NOMO-1 treated with dmso at 0.1 percent for 144 hours (cell line): ENCODE data around the gene COA3.
A peak's percentile ranks its signal among the peaks of the same experiment; 100 is the strongest.

Experiments
- DNase-seq: peaks from one replicate; lab custom pipeline; 2025; ENCODE audit not compliant: unreplicated experiment; lab: John Stamatoyannopoulos, UW

The COA3 gene, protein sequence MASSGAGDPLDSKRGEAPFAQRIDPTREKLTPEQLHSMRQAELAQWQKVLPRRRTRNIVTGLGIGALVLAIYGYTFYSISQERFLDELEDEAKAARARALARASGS

DNA sequence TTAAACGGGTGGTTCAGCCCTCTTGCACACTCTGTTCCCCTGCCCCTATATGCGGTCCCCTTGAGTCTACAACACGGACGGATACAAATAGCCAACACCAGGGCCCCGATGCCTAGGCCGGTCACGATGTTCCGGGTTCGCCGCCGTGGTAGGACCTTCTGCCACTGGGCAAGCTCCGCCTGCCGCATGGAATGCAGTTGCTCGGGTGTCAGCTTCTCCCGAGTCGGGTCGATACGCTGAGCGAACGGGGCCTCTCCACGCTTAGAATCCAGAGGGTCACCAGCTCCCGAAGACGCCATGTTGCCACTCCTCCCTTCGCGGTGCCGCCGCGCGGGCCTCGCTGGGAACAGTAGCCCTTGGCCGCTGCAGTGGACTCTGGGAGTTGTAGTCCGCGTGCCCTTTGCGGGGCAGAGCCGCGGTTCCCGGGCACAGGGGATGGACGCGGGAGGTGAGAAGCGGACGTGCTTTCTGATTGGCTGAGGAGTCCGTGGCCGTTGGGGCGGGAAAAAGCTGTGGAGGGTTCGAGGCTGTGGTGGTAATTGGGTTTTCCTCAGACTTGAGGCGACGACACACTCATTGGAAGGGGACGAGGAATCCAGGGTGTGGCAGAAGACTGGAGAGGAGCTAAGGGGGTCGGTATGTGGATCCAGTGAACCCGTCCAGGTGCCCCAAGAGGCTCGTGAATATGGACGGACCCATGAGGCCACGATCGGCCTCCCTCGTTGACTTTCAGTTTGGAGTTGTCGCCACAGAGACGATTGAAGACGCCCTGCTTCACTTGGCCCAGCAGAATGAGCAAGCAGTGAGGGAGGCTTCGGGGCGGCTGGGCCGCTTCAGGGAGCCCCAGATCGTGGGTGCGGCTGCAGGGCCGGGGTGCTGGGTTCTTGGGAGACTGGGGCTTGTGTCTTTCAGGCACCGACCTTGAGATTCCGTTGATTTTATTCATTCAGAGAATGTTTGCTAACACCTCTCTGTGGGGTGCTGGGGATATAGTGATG lies at the start of gene COA3, which contains the start of gene CNTD1:
Gene COA3 (minus strand): TSS at position 322 of the 998 bp plus-strand sequence. CDS start 23 bp downstream, at position 299.
Gene CNTD1 (plus strand): TSS at position 479 of the 998 bp plus-strand sequence. CDS start 207 bp downstream, at position 686.
- peak; percentile 71 for DNase-seq

DNA sequence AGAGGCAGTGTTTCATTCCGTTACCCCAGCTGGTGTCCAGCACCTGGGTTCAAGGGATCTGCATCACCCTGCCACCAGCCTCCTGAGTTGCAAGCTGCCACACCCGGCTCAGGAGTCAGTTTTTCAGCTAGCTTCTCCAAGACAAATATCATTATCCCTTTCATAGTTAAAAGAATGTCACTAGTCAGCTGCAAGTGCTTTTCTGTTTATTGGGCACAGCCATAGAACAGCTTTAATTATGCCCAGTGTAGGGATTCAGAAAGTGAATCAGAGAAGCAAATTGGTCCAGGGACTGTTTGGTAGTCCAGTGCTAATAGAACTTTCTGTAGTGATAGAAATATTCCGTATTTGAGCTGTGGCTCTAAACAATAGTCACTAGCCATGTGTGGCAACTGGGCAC lies 49.6 kb upstream of the COA3 start:
- DNase-seq = no peak

DNA sequence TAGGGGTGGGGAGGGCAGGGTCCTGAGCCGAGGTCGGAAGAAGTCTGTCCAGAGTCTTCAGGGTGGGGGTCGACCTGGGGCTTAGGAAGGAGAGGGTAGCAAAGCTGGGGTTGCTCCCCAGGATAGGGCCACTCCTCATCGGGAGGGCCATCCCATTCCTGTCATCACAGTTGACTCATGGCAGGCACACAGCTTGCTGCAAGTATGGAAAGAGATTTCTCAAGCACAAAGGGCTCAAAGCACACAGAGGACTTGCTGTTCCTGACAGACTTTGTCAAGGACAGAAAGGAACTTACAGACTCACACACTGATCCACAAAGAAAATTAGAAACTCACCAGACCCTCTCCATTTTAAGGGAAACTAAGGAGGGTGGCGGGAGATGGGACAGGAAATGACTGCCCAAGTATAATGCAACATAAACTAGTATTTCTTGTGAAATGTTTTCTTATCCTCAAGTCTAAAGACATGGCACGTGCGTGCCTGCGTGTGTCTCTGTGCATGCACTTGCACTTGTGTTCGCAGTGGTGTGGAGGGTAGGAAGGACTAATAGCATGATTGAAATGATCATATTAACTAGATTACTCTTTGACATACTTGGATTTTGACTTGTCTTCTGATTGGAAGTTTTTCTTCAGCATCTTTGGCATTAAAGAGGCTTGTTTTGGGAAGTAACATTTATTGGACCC lies 48.2 kb upstream of the COA3 start:
- no peak for DNase-seq

GRCh38 chr17:42845918-42846593 lies 47.6 kb upstream of the COA3 start:
- DNase-seq = no peak

DNA sequence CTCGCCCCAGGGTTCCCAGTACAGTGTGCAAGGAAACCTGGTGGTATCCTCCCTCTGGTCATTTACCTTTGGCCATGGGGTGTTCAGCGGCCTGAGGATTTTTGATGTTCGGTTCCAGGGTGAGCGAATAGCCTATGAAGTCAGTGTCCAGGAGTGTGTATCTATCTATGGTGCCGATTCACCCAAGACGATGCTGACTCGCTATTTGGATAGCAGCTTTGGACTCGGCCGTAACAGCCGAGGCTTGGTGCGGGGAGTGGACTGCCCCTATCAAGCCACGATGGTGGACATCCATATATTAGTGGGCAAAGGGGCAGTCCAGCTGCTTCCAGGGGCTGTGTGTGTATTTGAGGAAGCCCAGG lies 47.0 kb upstream of the COA3 start:
- DNase-seq = no peak

GRCh38 chr17:42844761-42845555 lies 46.5 kb upstream of the COA3 start:
- DNase-seq = no peak

DNA sequence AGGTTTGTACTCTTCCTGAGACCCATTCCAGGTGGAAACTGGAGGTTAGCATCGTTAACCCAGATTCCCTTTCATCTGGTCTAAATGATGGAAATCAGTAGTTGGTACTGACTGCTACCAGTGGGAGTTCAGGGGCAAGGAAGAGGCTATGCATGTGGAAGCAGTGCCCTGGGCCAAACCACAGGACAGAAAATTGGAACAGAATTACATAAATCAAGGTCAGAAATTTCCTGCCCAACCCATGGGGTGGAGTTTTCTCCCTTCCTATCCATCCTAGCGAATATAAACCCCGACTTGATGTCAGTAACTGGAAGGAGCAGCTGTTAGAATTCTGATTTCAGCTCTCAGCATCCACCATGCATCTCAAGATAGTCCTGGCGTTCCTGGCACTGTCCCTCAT lies 45.8 kb upstream of the COA3 start, which contains the start of gene AOC2:
Gene AOC2 (plus strand): TSS at position 310 of the 400 bp plus-strand sequence. CDS start 47 bp downstream, at position 357.
- no peak for DNase-seq

- DNase-seq = peak; percentile 40
These were observed 44.9 kb upstream of the COA3 start for GRCh38 chr17:42843358-42843934.

GRCh38 chr17:42841975-42842685 lies 43.6 kb upstream of the COA3 start:
- no peak for DNase-seq

DNA sequence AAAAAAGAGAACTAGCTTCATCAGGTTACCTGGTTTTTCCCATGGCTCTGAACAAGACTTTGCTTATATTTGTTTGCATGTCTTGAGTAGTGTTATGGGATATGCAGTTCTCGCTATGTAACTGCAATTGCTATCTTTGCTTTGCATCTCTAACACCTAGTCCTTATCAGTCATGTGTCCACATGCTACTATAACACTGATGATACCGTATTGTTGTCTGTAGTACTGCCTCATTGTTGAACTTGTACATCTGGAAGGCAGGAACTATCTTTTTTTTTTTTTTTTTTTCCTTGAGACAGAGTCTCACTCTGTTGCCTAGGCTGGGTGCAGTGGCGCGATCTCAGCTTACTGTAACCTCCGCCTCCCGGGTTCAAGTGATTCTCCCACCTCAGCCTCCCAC lies 37.2 kb upstream of the COA3 start:
- peak; percentile 9 for DNase-seq

GRCh38 chr17:42833767-42834422 lies 35.4 kb upstream of the COA3 start:
- no peak for DNase-seq

DNA sequence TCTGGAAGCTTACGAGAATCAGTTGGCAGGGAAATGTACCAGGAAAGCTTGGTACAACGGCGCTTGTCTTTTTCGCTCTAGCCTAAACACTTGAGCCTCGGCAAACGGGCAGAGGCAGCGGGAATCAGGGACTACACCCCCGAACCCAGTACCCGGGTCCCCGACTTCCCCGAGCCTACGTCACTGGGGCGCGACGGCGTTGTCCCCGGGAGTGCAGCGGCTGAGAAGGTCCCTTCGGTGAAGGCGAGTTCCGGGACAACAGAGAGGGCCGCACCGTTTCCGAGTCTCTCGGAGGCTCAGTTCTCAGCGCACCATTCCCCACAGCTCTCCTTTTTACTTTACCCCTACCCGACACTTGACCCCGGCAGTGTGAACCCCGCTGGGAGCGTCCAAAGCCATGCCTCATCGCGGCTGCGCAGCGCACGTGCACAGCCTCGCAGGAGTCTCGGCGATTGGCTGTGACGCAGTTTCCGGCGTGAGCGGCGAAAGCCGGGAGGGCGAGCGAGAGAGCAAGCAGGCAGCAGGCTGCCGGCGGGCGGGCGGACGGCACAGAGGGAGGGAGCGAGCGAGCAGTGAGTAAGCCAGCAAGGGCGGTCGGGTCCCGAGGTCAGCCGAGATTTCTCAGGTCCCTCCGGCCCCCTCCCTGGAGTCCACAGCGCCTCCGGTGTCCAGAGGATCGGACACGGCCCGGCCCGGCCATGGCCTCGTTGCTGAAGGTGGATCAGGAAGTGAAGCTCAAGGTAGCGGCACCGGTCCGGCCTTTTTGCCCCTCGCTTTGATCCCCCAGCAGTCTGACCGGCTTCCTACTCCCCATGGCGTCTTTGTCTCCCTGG lies 34.6 kb upstream of the COA3 start, which contains the start of gene PSME3:
Gene PSME3 (plus strand): TSS at position 464 of the 833 bp plus-strand sequence. CDS start 235 bp downstream, at position 699.
- peak; percentile 83 for DNase-seq

DNA sequence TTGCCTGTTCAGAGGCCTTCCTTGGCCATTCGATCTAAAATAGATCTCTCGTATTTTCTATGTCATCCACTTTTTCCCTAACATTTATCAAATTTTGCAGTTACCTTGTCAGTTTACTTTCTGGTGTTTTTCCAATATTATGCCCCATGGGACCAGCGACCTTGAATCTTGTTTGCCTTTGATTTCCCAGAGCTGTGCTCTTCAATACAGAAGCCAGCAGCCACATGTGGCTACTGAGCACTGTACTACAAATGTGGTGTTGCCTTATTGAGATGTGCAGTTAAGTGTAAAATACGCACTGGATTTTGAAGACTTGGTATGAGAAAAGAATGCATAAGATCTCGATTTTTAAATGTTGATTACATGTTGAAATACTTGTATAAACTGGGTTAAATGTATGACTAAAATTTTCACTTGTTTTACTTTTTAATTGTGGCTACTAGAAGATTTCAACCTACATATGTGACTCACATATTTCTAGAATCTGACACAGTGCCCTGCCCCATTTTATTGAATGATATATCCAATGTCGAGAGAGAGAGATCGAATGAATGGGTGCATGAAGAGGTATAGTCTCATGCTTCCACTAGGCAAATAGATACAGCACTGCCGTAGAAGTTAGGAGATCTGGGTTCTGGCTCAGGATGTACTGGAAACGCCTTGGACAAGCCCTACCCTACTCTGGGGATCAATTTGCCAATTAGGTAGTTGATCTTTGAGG lies 33.9 kb upstream of the COA3 start:
- DNase-seq = no peak

DNA sequence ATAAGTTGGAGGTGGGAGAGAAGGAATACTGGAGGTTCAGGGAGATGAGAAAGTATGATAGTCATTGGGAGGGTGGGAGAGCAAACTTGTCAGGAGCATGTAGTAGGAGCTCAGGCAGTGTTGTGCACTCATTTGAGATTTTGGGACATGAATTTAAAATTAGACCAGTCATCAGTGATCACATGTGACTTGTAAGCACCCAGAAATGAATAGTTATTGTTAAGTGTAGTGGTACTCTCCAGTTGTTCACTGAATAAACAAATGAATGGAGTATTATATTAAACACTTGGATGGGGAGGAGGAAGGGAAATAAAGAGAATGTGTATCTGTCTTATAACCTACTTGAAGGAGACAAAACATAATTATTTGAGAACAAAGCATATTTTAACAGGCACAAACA lies 32.5 kb upstream of the COA3 start:
- no peak for DNase-seq

- DNase-seq = no peak
These were observed 29.0 kb upstream of the COA3 start for GRCh38 chr17:42827472-42827871.

- no peak for DNase-seq
These were observed 22.7 kb upstream of the COA3 start for GRCh38 chr17:42821176-42821575.

DNA sequence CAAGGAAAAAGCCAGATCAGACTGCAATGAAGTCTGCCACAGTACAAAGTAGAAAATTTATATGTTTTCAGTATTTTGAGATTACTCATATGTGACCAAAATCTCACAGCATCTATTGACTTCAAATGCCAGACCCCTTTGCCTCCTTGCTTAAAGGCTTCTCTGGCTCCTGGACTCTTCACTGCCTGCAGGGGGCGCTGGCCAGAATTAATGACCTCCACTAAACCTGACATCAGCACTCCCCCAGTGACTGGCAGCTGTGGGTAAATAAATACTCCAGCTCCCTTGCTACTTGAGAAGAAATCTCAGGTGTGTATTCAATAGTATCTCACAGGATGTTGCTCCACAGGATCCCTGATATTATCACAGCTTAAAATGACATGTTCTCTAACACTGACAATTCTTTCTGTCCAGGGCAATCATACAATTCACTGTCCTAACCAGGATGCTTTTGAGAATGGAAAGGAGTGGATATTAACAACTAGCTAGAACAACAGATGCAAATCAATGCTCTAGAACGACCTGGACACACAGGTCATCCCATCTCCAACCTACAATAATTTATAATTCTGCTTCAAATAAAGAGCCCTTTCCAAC lies 21.5 kb upstream of the COA3 start:
- DNase-seq = peak; percentile 30
